ENCODE results near the gene TEDDM1.

- TF ChIP-seq EP300 (IDR thresholded peaks at IDR 0.05): no peak
- TF ChIP-seq CTCF (IDR thresholded peaks at IDR 0.05): no peak
- no peak for TF ChIP-seq POLR2A (IDR thresholded peaks at IDR 0.05)
Observed at GRCh38 chr1:182415789-182416188, 15.3 kb upstream of the TEDDM1 start.
